Heart left ventricle (tissue), 16 donors: ENCODE results near the gene S100A4. TPM values are rescaled to one million over a fixed set of nuclear protein-coding genes. Genes with fewer than 3 reads are reported as not detected.
"Not testable (repeated sequence)": the region's sequence is repeated elsewhere in the genome, so short reads cannot be mapped to it uniquely, and the experiment has no call there.

ENCODE experiments used
- ATAC-seq, 4 donors: fragments of 200-7000 bp; cut with Tn5 transposase; one replicate each; pipeline ENCODE4 v1.9.1; 2020 to 2022; ENCODE audit warnings: moderate library complexity in 4 of 4, mild to moderate bottlenecking in 3 of 4, moderate number of reproducible peaks in 1 of 4
- DNase-seq, 5 donors: peaks; one replicate each; pipeline ENCODE4 v3.0.0-alpha.2; 2020
- H3K27ac ChIP-seq, 12 donors: fragments of 200-600 bp; sonication (generic) in 4 of 12; one replicate each; pipeline versions ENCODE4 v1.5.0 to v1.8.0; 2016 to 2022; ENCODE audit warnings: mild to moderate bottlenecking in 2 of 12
- H3K27me3 ChIP-seq, 9 donors: fragments of 200-600 bp; sonication (generic) in 2 of 9; one replicate each; pipeline versions ENCODE4 v1.5.1 to v1.8.0; 2016 to 2022; ENCODE audit warnings: mild to moderate bottlenecking in 3 of 9
- H3K36me3 ChIP-seq, 9 donors: fragments of 200-600 bp; sonication (generic) in 2 of 9; one replicate each; pipeline versions ENCODE4 v1.5.0 to v1.8.0; 2018 to 2022; ENCODE audit warnings: mild to moderate bottlenecking in 2 of 9
- H3K4me1 ChIP-seq, 12 donors: fragments of 200-600 bp; sonication (generic) in 4 of 12; one replicate each; pipeline versions ENCODE4 v1.5.0 to v1.8.0; 2016 to 2022; ENCODE audit warnings: mild to moderate bottlenecking in 3 of 12
- H3K4me3 ChIP-seq, 12 donors: fragments of 200-600 bp; sonication (generic) in 4 of 12; one replicate each; pipeline versions ENCODE4 v1.5.0 to v1.8.0; 2017 to 2022; ENCODE audit warnings: mild to moderate bottlenecking in 9 of 12, moderate library complexity in 4 of 12
- H3K9me3 ChIP-seq, 12 donors: fragments of 200-600 bp; sonication (generic) in 4 of 12; one replicate each; pipeline versions ENCODE4 v1.5.0 to v1.8.0; 2016 to 2022; ENCODE audit warnings: mild to moderate bottlenecking in 1 of 12
- POLR2A ChIP-seq, 2 donors: fragments of 450-650 bp; IDR thresholded peaks; one replicate each; pipeline ENCODE4 v1.6.1; 2017; ENCODE audit warnings: antibody characterized with exemption in 2 of 2, mild to moderate bottlenecking in 2 of 2, moderate library complexity in 2 of 2
- WGBS, 4 donors: extraction: QIAGEN DNeasy Blood & Tissue Kit in 2 of 4; methylation state at CpG; one replicate each; pipeline versions ENCODE4 v1.1.5 to v1.1.7; 2013 to 2018; 5-methylcytosine and 5-hydroxymethylcytosine counted together
- intact Hi-C, 10 donors: fragments of 100-400 bp; cut with DNase I; formaldehyde crosslinking; loops; one replicate each; pipeline versions ENCODE4 v1.11.1 to v1.14.2; 2022
- polyA plus RNA-seq, 2 donors: library from polyadenylated mRNA; stranded (reverse); fragments of 200-250 nt; gene quantifications; one replicate each; pipeline ENCODE4 v1.2.3, GENCODE V29; 2013
- total RNA-seq, 9 donors: library from RNA; depleted of rRNA in 2 of 9; stranded (reverse); fragments of >200 nt in 2 of 9; fragmentation: NEBNext Ultra II Directional in 3 of 9; extraction: Animal tissue kit (Norgen Biotek cat#: 25700) in 3 of 9; gene quantifications; one replicate each; pipeline versions ENCODE4 v1.1.0 to v1.2.4, GENCODE V29; 2016 to 2023
- TF ChIP-seq, protein P1 (sequence below), 12 donors: fragments of 200-600 bp; sonication (generic) in 4 of 12; IDR thresholded peaks; one replicate each; pipeline versions ENCODE4 v1.5.0 to v1.8.0; 2018 to 2022; ENCODE audit warnings: antibody characterized with exemption in 12 of 12, mild to moderate bottlenecking in 5 of 12
- donor health status: ischemic (EF 13 %, LVEDD 7.1; RV severe dilation, severe dysfunction).
- donor health status: healthy with polysubstance abuse.
- donor health status: DM: no; HTN: yes; CAD: no.
- donor health status: DM: no; HTN: no; CAD: no.
- donor health status: ischemic (EF 25% LVEDD 6.9; RV normal size, moderate dysfunction).
- donor health status: ischemic (EF 25% LVEDD 5.7; RV mildly dilated, moderate dysfunction).
- donor health status: healthy.
- donor health status: DM: yes; HTN: yes; CAD: no.
- donor health status: ischemic (EF 35%, LVEDD 5.7; RV mildly dilated, moderate dysfunction).
- donor health status: nonischemic (EF 11% LVEDD 7.7; RV severe dilation, severe dysfunction).
- donor health status: DM: yes; HTN: yes; CAD: no.
- donor health status: PGD.
- donor health status: ischemic (EF 29% LVEDD 5.4; RV normal size, mild dysfunction).
- donor health status: nonischemic (EF 23%, LVEDD 6.1; RV moderate dilation, normal function).

The S100A4 gene
- total and polyA plus RNA-seq, 11 donors: 56.9 to 398 (median 118) TPM

DNA sequence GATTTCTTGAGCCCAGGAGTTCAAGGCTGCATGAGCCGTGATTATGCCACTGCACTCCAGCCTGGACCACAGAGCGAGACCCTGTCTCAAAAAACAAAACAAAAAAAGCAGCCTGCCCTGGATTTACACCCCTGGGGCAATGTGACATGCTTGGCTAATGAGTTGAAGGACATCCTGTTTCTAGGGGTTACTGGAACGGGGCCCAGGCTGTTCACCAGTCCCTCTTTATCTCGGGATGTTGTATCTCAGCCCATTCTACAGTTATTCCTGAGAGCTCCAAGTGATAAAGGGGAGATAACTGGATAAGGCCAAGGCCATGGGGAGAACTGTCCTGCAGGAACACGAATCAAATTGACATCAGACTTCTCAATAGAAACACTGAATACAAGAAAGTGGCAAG lies 41.7 kb upstream of the S100A4 start:
- TF ChIP-seq, protein P1, sequence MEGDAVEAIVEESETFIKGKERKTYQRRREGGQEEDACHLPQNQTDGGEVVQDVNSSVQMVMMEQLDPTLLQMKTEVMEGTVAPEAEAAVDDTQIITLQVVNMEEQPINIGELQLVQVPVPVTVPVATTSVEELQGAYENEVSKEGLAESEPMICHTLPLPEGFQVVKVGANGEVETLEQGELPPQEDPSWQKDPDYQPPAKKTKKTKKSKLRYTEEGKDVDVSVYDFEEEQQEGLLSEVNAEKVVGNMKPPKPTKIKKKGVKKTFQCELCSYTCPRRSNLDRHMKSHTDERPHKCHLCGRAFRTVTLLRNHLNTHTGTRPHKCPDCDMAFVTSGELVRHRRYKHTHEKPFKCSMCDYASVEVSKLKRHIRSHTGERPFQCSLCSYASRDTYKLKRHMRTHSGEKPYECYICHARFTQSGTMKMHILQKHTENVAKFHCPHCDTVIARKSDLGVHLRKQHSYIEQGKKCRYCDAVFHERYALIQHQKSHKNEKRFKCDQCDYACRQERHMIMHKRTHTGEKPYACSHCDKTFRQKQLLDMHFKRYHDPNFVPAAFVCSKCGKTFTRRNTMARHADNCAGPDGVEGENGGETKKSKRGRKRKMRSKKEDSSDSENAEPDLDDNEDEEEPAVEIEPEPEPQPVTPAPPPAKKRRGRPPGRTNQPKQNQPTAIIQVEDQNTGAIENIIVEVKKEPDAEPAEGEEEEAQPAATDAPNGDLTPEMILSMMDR (IDR thresholded peaks at IDR 0.05): no peak
- no peak for TF ChIP-seq POLR2A (IDR thresholded peaks at IDR 0.05)
- Histone ChIP-seq H3K36me3 (no peaks in the 10 kb centered on the region), H3K4me1 (peaks cover 0 to 10% (median 2%) of the 10 kb centered on the region in 12 donors), H3K27ac (no peak overlapping the region), H3K4me3 (no peak overlapping the region), H3K27me3 (no peaks in the 10 kb centered on the region), H3K9me3 (no peaks in the 10 kb centered on the region)
- ATAC-seq: peak in 3 of 4 donors; percentile 57 to 64 (median 60)
- 28 to 42% (median 34%) methylated on average over 5 of the region's 5 CpGs for WGBS, 4 donors
- intact Hi-C loops: no loop called here
- DNase-seq: no peak

DNA sequence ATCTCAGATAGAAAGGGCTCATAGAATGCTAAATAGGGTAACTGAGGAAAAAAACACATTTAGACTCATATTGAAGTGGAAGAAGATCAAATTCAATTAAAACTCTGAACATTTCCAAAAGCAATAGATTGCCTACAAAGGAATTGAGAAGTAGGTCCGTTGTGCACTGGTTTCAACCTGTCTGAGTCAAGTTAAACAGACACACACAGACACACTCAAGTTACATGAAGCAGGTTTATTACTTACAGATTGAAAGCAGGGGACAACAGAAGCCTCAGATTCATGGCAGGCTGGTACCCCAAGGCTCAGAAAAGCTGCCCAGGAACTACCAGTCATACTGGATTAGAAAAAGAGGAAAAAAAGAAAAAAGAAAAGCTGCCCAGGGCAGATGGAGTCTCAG lies 40.7 kb upstream of the S100A4 start:
- Histone ChIP-seq H3K36me3 (no peaks in the 10 kb centered on the region), H3K4me1 (peaks cover 0 to 10% (median 2%) of the 10 kb centered on the region in 12 donors), H3K4me3 (no peak overlapping the region), H3K27me3 (no peaks in the 10 kb centered on the region), H3K27ac (no peak overlapping the region), H3K9me3 (no peaks in the 10 kb centered on the region)
- 48 to 58% (median 55%) methylated on average over 1 of the region's 1 CpG for WGBS, 4 donors
- intact Hi-C loops: no loop called here
- no peak for TF ChIP-seq POLR2A (IDR thresholded peaks at IDR 0.05)
- TF ChIP-seq, protein P1 (IDR thresholded peaks at IDR 0.05): no peak
- ATAC-seq (no peak), DNase-seq (no peak)

DNA sequence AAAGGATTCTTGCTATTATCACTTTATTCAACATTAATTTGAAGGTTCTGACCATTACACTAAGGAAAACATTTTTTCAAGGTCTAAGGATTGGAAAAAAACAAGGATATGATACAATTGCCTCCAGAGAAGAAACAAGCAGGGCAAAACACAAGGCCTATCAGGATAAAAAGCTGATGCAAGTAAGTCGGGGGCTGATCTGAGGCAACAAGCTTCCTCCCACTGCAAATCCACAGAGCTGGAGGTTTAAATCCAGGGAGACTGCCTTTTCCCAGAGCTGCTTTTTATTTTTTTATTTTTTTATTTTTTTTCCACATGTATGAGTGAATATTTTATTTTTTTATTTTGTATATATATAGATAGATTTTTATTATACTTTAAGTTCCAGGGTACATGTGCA lies 39.4 kb upstream of the S100A4 start:
- 84 to 89% (median 85%) methylated on average over 1 of the region's 1 CpG for WGBS, 4 donors
- Histone ChIP-seq H3K4me1 (peaks cover 0 to 10% (median 2%) of the 10 kb centered on the region in 12 donors), H3K36me3 (no peaks in the 10 kb centered on the region), H3K9me3 (no peaks in the 10 kb centered on the region), H3K4me3 (no peak overlapping the region), H3K27me3 (no peaks in the 10 kb centered on the region), H3K27ac (no peak overlapping the region)
- no peak for DNase-seq
- intact Hi-C loops: no loop called here
- TF ChIP-seq POLR2A (IDR thresholded peaks at IDR 0.05): no peak
- TF ChIP-seq, protein P1 (IDR thresholded peaks at IDR 0.05): no peak
- no peak for ATAC-seq

DNA sequence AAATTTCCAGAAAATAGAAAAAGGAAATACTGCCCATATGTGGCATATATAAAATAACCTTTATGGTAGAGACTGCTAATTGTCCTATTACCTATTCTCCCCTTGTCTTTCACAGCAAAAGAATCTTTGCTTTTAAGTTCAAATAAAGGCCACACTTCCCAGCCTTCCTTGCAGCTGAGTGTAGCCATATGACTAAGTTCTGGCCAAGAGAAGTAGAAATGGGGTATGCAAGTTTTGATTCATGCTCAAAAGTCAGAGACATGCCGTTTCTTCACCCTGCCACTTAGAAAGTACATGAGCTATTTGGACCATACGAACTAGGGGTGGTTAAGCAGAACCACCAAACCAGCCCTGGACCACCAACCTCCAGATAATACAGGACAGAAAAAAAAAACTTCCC lies 38.4 kb upstream of the S100A4 start:
- H3K27me3 ChIP-seq: no peaks in the 10 kb centered on the region
- no peak overlapping the region for H3K4me3 ChIP-seq
- DNase-seq: no peak
- TF ChIP-seq, protein P1 (IDR thresholded peaks at IDR 0.05): no peak
- TF ChIP-seq POLR2A (IDR thresholded peaks at IDR 0.05): no peak
- ATAC-seq: no peak
- no peaks in the 10 kb centered on the region for H3K36me3 ChIP-seq
- peaks cover 0 to 10% (median 2%) of the 10 kb centered on the region in 12 donors for H3K4me1 ChIP-seq
- intact Hi-C loops: no loop called here
- no peak overlapping the region for H3K27ac ChIP-seq
- no peaks in the 10 kb centered on the region for H3K9me3 ChIP-seq
- 82 to 93% (median 84%) methylated on average over 2 of the region's 2 CpGs for whole genome bisulfite sequencing, 4 donors

DNA sequence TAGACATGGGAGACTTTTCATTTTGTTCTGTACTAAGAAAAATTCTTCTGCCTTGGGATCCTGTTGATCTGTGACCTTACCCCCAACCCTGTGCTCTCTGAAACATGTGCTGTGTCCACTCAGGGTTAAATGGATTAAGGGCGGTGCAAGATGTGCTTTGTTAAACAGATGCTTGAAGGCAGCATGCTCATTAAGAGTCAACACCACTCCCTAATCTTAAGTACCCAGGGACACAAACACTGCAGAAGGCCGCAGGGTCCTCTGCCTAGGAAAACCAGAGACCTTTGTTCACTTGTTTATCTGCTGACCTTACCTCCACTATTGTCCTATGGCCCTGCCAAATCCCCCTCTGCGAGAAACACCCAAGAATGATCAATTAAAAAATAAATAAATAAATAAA lies 37.9 kb upstream of the S100A4 start:
- ATAC-seq, DNase-seq, intact Hi-C loops, H3K27me3 ChIP-seq, H3K27ac ChIP-seq, H3K4me3 ChIP-seq, H3K36me3 ChIP-seq, H3K9me3 ChIP-seq: not testable (repeated sequence)
- H3K4me1 ChIP-seq: peaks cover 0 to 10% (median 2%) of the 10 kb centered on the region in 12 donors
- 78 to 88% (median 84%) methylated on average over 3 of the region's 3 CpGs for WGBS, 4 donors

DNA sequence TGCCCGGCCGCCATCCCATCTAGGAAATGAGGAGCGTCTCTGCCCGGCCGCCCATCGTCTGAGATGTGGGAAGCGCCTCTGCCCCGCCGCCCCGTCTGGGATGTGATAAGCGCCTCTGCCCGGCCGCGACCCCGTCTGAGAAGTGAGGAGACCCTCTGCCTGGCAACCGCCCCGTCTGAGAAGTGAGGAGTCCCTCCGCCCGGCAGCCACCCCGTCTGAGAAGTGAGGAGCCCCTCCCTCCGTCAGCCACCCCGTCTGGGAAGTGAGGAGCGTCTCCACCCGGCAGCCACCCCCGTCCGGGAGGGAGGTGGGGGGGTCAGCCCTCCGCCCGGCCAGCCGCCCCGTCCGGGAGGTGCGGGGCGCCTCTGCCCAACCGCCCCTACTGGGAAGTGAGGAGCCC lies 37.2 kb upstream of the S100A4 start:
- H3K27ac ChIP-seq, H3K27me3 ChIP-seq, DNase-seq, H3K9me3 ChIP-seq, H3K36me3 ChIP-seq, intact Hi-C loops, ATAC-seq, H3K4me3 ChIP-seq: not testable (repeated sequence)
- WGBS, 4 donors: 91 to 95% (median 93%) methylated on average over 27 to 34 of the region's 34 CpGs
- H3K4me1 ChIP-seq: peaks cover 0 to 10% (median 2%) of the 10 kb centered on the region in 12 donors
